Endothelial cell of umbilical vein (primary cell): ENCODE measurements around the gene CMTR1. TPM values are rescaled to one million over a fixed set of nuclear protein-coding genes. Genes with fewer than 3 reads are reported as not detected.

Experiments used
- BruUV-seq: library from RNA; stranded (reverse); fragments of 400-500 nt; replicated peaks from 2 replicates; lab custom pipeline; 2021; lab: Mats Ljungman, UMichigan
- CTCF ChIA-PET: fragments of 300-600, 350-600 bp; sonication (Branson Sonifier 250); formaldehyde crosslinking; loops from one replicate; lab custom pipeline; 2021; ENCODE audit warnings: antibody characterized with exemption, inconsistent platforms; lab: Charles Lee
- POLR2A ChIA-PET: fragments of 300-600, 350-600 bp; sonication (Branson Sonifier 250); formaldehyde crosslinking; loops from one replicate; lab custom pipeline; 2021; ENCODE audit warnings: antibody characterized with exemption, inconsistent platforms; lab: Charles Lee
- DNase-seq: peaks from one replicate; pipeline ENCODE4 v3.0.0-alpha.2; 2011; ENCODE audit warnings: low read depth, low spot score
- FAIRE-seq: peaks from 2 replicates; lab custom pipeline; 2011; peaks lifted over from hg19 to GRCh38; lab: Jason Lieb, UNC
- H2AFZ ChIP-seq: 2 replicates; pipeline ENCODE4 v1.6.0; 2012; ENCODE audit warnings: low read depth, low read length, control low read depth, inconsistent platforms
- H3K27ac ChIP-seq: 2 replicates; pipeline ENCODE4 v1.5.1; 2011; ENCODE audit warnings: low read depth, mild to moderate bottlenecking, control low read depth, low read length, moderate library complexity; ENCODE audit not compliant: insufficient read depth
- H3K27me3 ChIP-seq, 2 experiments: 2 replicates each; pipeline versions ENCODE4 v1.6.0 to v1.6.1; 2011; ENCODE audit warnings: low read length in 2 of 2, mixed read lengths in 1 of 2; ENCODE audit not compliant: control insufficient read depth in 2 of 2, insufficient read depth in 2 of 2
- H3K36me3 ChIP-seq, 2 experiments: 2 replicates in 1 of 2; 3 replicates in 1 of 2; pipeline ENCODE4 v1.5.1; 2011; ENCODE audit warnings: low read length in 2 of 2, mild to moderate bottlenecking in 1 of 2, moderate library complexity in 1 of 2; ENCODE audit not compliant: control insufficient read depth in 2 of 2, insufficient read depth in 2 of 2; ENCODE audit errors: extremely low read depth in 1 of 2
- H3K4me1 ChIP-seq: 3 replicates; pipeline ENCODE4 v1.5.1; 2011; ENCODE audit warnings: mild to moderate bottlenecking, low read length; ENCODE audit not compliant: control insufficient read depth, insufficient read depth; ENCODE audit errors: extremely low read depth
- H3K4me2 ChIP-seq: 2 replicates; pipeline ENCODE4 v1.6.1; 2011; ENCODE audit warnings: low read length, control low read depth, mixed read lengths; ENCODE audit not compliant: insufficient read depth
- H3K4me3 ChIP-seq, 3 experiments: fragments of 200-600 bp in 1 of 3; sonication (generic), shearing (Covaris generic) in 1 of 3; replicated peaks in 1 of 3; 2 replicates each; pipeline ENCODE4 v1.5.1; 2011 to 2016; ENCODE audit warnings: control low read depth in 3 of 3, low read length in 3 of 3, mild to moderate bottlenecking in 2 of 3, inconsistent platforms in 1 of 3, low read depth in 1 of 3, moderate library complexity in 1 of 3; ENCODE audit not compliant: insufficient read depth in 1 of 3
- H3K79me2 ChIP-seq: 2 replicates; pipeline ENCODE4 v1.6.0; 2012; ENCODE audit warnings: low read length, inconsistent platforms; ENCODE audit not compliant: control insufficient read depth, insufficient read depth
- H3K9ac ChIP-seq: replicated peaks from 2 replicates; pipeline ENCODE3; 2011; ENCODE audit warnings: low read length, control low read depth; ENCODE audit not compliant: insufficient read depth; ENCODE audit errors: extremely low read depth
- H3K9me1 ChIP-seq: replicated peaks from 3 replicates; pipeline ENCODE4 v1.6.0; 2011; ENCODE audit warnings: mild to moderate bottlenecking, low read length; ENCODE audit not compliant: control insufficient read depth, insufficient read depth; ENCODE audit errors: extremely low read depth
- H3K9me3 ChIP-seq: replicated peaks from 2 replicates; pipeline ENCODE4 v1.5.1; 2012; ENCODE audit warnings: low read length, inconsistent platforms; ENCODE audit not compliant: control insufficient read depth, insufficient read depth
- H4K20me1 ChIP-seq: replicated peaks from 2 replicates; pipeline ENCODE3; 2011; ENCODE audit warnings: mild to moderate bottlenecking, low read length; ENCODE audit not compliant: control insufficient read depth, insufficient read depth; ENCODE audit errors: extremely low read depth
- EZH2 ChIP-seq: IDR thresholded peaks from 2 replicates; pipeline ENCODE4 v1.6.1; 2012; ENCODE audit warnings: borderline replicate concordance, low read depth, mild to moderate bottlenecking, moderate library complexity, low read length, inconsistent platforms; ENCODE audit not compliant: severe bottlenecking
- FOS ChIP-seq: IDR thresholded peaks from 2 replicates; pipeline ENCODE4 v1.6.1; 2011; ENCODE audit warnings: mild to moderate bottlenecking, low read length, moderate library complexity, borderline replicate concordance; ENCODE audit not compliant: insufficient read depth
- GATA2 ChIP-seq: IDR thresholded peaks from 2 replicates; pipeline ENCODE4 v1.7.0; 2011; ENCODE audit warnings: low read depth, mild to moderate bottlenecking, moderate library complexity, mixed read lengths, low read length; ENCODE audit not compliant: insufficient read length, insufficient read depth
- MYC ChIP-seq: IDR thresholded peaks from one replicate; pipeline ENCODE4 v1.6.1; 2011; ENCODE audit warnings: mild to moderate bottlenecking, low read depth, low read length
- POLR2A ChIP-seq: IDR thresholded peaks from 2 replicates; pipeline ENCODE4 v1.6.1; 2012; ENCODE audit warnings: low read depth, mild to moderate bottlenecking, control low read depth, low read length
- POLR2AphosphoS5 ChIP-seq: IDR thresholded peaks from 2 replicates; pipeline ENCODE4 v1.6.1; 2012; ENCODE audit warnings: low read depth, mild to moderate bottlenecking, control low read depth, low read length, moderate library complexity; ENCODE audit not compliant: insufficient read depth
- dilution Hi-C: fragments of 300-500 bp; cut with MboI; formaldehyde crosslinking; loops from one replicate; pipeline ENCODE4 v1.15.0; 2019; ENCODE audit warnings: low sequenced_read_pairs; ENCODE audit not compliant: extremely low pct_ligation_motif_present
- intact Hi-C: fragments of 100-400 bp; cut with micrococcal nuclease; formaldehyde crosslinking; loops from one replicate; pipeline ENCODE4 v1.10.0; 2022
- polyA plus RNA-seq, 4 experiments: library from polyadenylated mRNA; depleted of rRNA in 3 of 4; stranded (reverse) in 3 of 4; unstranded in 1 of 4; fragments of >200 nt; gene quantifications; 2 replicates each; pipeline versions ENCODE4 v1.2.1 to v1.2.3, GENCODE V29; 2011 to 2012; ENCODE audit warnings: missing spikeins in 1 of 4
- total RNA-seq: library from RNA; stranded (reverse); gene quantifications from 2 replicates; pipeline ENCODE4 v1.2.3, GENCODE V29; 2021
- TF ChIP-seq, protein P1 (sequence below): IDR thresholded peaks from 2 replicates; pipeline ENCODE4 v1.6.1; 2011; ENCODE audit not compliant: insufficient read depth, insufficient read length

Gene CMTR1
- total and polyA plus RNA-seq, 2 donors (not counting 3 experiments of a cell fraction or from before 2014, with no cell fraction given) = 19.5 to 38.0 TPM

DNA sequence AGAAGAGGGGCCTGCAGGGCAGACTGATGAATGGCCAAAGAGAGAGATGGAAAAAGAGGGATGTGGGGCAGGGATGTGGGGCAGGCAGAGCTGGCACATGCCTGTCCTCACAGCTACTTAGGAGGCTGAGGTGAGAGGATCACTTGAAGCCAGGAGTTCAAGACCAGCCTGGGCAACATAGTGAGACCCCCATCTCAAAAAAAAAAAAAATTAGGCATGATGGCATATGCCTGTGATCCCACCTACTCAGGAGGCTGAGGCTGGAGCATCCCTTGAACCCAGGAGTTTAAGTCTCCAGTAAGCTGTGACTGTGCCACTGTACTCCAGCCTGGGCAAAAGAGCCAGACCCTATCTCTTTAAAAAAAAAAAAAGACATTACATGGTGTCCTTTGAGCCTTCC, 44.4 kb upstream of the CMTR1 start:
- H3K27me3 ChIP-seq = no peaks in the 10 kb centered on the region
- FAIRE-seq = no peak
- no TSS peak for BruUV-seq
- no peak for DNase-seq
- H3K36me3 ChIP-seq = peaks cover 5 to 20% of the 10 kb centered on the region in 2 experiments
- dilution Hi-C loops = no loop called here
- TF ChIP-seq GATA2 (no peak), POLR2A (no peak), FOS (no peak), MYC (no peak), POLR2AphosphoS5 (no peak), EZH2 (no peak)
- TF ChIP-seq, protein P1, sequence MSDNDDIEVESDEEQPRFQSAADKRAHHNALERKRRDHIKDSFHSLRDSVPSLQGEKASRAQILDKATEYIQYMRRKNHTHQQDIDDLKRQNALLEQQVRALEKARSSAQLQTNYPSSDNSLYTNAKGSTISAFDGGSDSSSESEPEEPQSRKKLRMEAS = no peak
- no peak overlapping the region for H3K4me2 ChIP-seq
- H3K9me3 ChIP-seq = no peaks in the 10 kb centered on the region
- no peaks in the 10 kb centered on the region for H3K4me1 ChIP-seq
- CTCF ChIA-PET = no interaction called here
- no peak overlapping the region for H3K27ac ChIP-seq
- H3K79me2 ChIP-seq = no peaks in the 10 kb centered on the region
- H3K4me3 ChIP-seq = no peak overlapping the region
- POLR2A ChIA-PET = no interaction called here
- H3K9ac ChIP-seq = no peak overlapping the region
- no peak overlapping the region for H2AFZ ChIP-seq
- no peaks in the 10 kb centered on the region for H4K20me1 ChIP-seq
- intact Hi-C loops = no loop called here
- H3K9me1 ChIP-seq = no peaks in the 10 kb centered on the region

DNA sequence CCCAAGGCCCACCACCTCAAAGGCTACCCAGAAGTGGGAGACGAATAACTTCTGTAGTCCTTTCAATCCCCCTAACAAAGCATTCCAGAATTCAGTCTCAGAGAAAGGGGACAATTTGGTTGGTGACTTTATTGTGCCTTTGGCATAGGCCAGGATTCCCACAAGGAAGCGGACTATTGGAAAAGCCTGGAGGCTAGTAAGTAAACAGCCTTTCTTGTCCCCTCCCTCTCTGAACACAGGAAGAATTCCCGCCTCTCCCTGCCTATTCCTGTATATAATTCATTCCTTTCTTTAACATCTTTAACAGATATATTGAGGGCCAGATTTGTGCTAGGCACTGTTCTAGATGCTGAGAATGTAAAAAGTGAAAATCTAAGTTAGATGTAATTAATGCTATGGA, 43.2 kb upstream of the CMTR1 start:
- ChIA-PET CTCF (no interaction called here), POLR2A (interaction anchor here (0.7 kb wide), 1 partner anchor 1790 kb away, joined by 3 read pairs; no protein-coding TSS in a partner anchor)
- TF ChIP-seq FOS = no peak
- H3K9me1 ChIP-seq = no peaks in the 10 kb centered on the region
- H3K27me3 ChIP-seq = no peaks in the 10 kb centered on the region
- BruUV-seq = no TSS peak
- DNase-seq = no peak
- intact Hi-C loops = no loop called here
- no peak overlapping the region for H3K27ac ChIP-seq
- no peak overlapping the region for H2AFZ ChIP-seq
- no peak overlapping the region for H3K4me3 ChIP-seq
- no peaks in the 10 kb centered on the region for H4K20me1 ChIP-seq
- H3K9ac ChIP-seq = no peak overlapping the region
- H3K36me3 ChIP-seq = peaks cover 5 to 22% of the 10 kb centered on the region in 2 experiments
- FAIRE-seq = no peak
- no peak overlapping the region for H3K4me2 ChIP-seq
- dilution Hi-C loops = no loop called here
- H3K4me1 ChIP-seq = no peaks in the 10 kb centered on the region
- H3K9me3 ChIP-seq = no peaks in the 10 kb centered on the region
- no peaks in the 10 kb centered on the region for H3K79me2 ChIP-seq
